GM21717 (cell line): ENCODE data around the gene URI1.

ENCODE experiments used
- ATAC-seq: cut with Tn5 transposase; IDR thresholded peaks from one replicate; pipeline ENCODE4 v1.9.1; 2021; ENCODE audit warnings: mild to moderate bottlenecking, moderate library complexity; ENCODE audit not compliant: unreplicated experiment

Gene URI1

GRCh38 chr19:29971002-29971401, 29.0 kb downstream of the URI1 start:
- ATAC-seq: no peak

DNA sequence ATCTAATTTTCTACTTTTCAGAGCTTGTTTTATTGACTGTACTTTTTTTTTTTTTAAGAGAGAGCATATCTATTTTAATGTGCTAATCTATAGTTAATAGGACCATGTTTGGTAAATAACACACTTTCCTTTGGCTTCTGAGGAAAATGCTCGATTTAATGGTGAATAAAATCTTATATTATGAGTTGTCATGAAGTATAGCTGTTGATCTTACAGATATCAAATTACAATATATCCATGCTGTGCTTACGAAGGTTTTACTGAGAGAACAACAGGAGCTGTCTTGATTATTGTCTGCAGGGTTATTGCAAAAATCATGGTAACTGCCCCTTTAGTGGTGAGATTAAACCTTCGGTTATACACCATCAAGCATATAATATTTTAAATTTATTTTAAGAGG, 29.6 kb downstream of the URI1 start:
- ATAC-seq: no peak

DNA sequence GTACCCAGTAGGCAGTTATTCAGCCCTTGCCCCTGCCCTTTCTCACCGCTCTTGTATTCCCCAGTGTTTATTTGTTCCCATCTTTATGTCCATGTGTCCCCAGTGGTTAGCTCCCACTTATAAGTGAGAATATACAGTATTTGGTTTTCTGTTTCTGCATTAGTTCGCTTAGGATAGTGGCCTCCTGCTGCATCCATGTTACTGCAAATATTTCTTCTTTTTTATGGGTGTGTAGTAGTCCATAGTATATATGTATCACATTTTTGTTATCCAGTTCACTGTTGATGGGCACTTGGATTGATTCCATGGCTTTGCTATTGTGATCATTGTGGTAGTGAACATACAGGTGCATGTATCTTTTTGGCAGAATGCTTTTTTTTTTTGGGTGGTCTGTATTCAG, 32.7 kb downstream of the URI1 start:
- ATAC-seq: no peak

DNA sequence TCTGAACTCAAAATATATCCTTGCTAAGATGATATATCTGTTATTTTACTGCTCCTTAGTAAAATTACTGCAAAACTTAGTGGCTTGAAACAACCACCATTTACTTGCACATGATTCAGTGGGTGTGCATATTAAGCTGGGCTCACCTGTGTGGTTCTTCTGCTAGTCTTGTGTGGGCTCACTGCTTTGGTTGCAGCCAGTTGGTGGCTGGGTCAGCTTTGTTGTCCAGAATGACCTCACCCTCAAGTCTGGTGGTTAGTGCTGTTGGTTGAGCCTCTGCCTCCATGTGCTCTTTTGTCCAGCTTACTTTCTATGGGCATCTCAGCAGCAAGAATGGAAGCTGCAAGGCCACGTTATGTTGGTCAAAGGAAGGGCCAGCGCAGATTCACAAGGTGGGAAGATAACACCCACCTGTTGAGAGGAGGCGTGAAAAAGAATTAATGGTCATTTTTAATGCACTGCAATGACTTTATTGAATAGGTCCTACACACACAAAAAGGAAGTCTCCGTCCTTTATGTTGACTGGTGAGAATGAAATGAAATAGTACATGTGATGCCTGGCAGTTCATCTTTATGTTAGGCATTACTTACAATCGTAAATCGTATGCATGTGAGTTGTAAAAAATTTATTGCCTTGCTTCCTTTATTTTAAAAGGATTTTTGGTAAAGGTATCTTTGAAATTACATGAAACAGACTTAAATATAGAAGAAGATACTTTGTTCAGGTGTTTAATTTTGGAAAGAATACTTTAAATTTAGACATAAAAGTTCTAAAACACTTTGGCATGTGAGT, 34.3 kb downstream of the URI1 start:
- no peak for ATAC-seq

DNA sequence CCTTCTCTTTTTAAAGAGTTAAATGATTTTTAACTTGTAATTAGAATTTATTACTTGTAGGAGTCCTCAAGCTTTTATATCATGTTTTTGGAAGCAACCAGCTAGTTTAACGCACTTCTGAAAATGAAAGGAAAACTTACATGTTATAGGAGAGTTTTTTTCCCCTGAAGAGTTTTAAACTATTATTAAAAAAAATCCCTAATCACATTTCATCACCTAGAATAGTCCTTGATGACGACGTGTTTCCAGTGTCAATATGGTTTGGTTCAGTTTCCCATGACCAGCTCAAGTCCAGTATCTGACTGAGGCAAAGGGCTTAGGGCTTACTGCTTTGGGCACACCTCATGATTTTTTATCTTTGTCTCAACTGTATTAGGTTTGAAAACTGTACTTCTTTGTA, 36.0 kb downstream of the URI1 start:
- no peak for ATAC-seq

- no peak for ATAC-seq
Observed at GRCh38 chr19:29983568-29983967, 41.5 kb downstream of the URI1 start.

DNA sequence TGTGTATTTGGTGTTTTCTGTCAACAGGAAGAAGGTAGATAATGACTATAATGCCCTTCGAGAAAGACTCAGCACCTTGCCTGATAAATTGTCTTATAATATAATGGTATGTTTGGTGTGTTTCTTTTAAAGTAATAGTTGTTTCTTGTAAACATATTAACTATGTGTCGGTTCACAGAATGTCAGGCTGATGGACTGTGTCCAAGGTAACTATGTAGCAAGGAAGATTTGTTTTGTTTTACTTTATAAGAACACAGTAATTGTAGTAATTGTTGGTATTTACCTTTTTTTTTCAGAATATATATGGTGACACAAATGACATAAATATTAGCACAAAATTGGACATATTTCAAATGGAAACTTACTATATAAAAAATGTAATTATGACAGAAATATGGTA, 43.2 kb downstream of the URI1 start:
- no peak for ATAC-seq

- ATAC-seq: no peak
Observed at GRCh38 chr19:29988351-29988750, 46.3 kb downstream of the URI1 start.

GRCh38 chr19:29992233-29992867, 50.3 kb downstream of the URI1 start:
- no peak for ATAC-seq

- no peak for ATAC-seq
Observed at GRCh38 chr19:29999490-29999889, 57.5 kb downstream of the URI1 start.

DNA sequence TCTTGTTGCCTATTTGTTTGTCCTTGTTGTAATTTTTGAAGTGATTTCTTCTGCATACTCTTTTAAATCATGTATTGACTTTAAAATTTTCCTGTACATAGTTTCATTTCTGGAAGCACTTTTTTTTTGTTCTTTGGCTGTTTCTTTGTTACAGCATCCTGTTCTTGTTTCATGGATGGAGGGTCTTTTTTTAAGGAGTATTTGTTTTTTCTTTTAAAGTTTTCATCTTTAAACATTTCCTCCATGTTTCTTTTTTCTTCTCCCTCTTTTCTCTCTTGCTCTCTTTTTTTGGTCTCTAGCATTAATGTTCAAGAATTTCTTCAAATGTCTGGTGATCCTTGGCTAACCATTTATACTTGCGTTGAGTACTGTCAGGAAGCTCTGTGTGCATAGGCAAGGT, 58.8 kb downstream of the URI1 start:
- no peak for ATAC-seq

GRCh38 chr19:30001301-30001700, 59.3 kb downstream of the URI1 start:
- ATAC-seq: no peak

DNA sequence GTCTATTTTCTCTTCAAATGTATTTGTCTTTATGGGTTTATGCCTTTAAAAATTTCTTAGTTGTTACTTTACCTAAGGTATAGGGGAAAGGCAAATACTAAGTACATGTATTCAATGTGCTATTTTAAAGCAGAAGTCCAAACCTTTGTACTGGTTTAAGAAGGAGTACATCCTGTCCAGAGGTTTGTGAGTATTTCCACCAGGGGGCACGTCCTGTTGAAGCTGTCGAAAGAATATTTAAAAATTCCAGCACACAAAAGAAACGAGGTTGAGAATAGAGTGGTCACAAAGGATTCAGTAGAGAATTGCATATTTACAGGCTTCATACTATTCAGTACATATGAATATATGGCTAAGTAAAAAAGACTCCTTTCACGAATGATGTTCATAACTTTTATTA, 59.8 kb downstream of the URI1 start:
- no peak for ATAC-seq

GRCh38 chr19:30003866-30004265, 61.8 kb downstream of the URI1 start:
- ATAC-seq: no peak

- ATAC-seq: no peak
Observed at GRCh38 chr19:30004403-30004802, 62.4 kb downstream of the URI1 start.

GRCh38 chr19:30006207-30006606, 64.2 kb downstream of the URI1 start:
- ATAC-seq: no peak

DNA sequence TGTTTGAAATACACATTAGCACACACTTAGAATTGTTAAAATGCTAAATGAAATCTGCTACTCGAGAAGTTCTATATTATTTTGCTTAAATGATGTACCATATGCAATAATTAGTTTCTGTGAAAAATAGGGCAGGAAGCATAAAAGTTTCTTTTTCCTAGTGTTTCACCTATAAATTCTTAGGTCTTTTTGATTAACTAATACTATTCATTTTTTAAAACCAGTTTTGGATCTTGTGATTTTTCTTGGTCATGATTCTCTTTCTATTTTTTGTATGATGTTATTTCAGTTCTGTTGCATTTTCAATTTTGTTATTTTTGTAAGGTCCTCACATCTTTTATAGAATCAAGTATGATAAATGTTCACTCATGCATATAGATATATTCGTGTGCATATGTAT, 66.1 kb downstream of the URI1 start:
- no peak for ATAC-seq

DNA sequence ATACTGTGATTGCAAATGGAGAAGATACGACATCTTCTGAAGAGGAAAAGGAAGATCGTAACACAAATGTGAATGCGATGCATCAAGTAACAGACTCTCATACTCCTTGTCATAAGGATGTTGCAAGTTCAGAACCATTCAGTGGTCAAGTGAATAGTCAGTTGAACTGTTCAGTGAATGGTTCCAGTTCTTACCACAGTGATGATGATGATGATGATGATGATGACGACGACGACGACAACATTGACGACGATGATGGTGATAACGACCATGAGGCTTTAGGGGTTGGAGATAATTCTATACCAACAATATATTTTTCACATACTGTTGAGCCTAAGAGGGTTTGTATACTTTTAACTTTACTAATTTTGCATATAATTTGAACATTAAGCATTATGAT, 67.0 kb downstream of the URI1 start:
- ATAC-seq: no peak

DNA sequence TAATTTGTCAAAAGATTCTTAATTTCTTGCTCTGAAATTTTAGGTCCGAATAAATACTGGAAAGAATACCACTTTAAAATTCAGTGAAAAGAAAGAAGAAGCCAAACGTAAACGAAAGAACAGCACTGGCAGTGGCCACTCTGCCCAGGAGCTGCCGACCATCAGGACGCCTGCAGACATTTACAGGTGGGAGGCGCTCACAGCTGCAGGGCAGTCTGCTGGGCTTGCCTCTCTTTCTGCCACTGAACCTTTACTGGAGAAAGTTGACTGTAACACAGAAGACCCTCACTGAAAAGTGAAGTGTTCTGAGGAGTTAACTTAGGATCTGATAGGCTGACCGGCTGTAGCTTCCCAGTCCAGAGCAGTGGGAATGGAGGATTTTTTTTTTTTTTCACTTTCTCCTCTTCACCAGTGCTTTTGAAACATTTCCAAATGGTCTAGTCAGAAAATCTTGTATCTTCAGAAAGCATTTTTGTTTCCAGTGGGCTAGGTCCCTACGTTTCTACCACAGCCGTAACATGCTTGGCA, 69.1 kb downstream of the URI1 start:
- no peak for ATAC-seq

GRCh38 chr19:30014770-30015169, 72.7 kb downstream of the URI1 start:
- ATAC-seq: no peak

DNA sequence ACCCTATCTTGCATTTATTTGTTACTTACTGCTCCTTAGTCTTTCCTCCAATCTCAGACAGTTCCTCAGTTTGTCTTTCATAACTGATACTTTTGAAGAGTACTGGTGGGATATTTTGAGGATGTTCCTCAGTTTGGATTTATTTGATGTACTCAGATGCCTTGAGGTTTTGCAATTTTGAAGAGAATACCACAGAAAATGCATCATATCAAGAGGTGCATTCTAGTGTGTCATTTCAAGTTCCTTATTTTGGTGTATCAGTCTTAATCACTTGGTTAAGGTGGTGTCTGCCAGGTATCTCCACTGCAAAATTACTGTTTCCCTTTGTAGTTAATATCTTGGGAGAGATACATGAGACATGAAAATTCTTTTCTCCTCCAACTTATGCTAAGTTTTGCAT, 75.1 kb downstream of the URI1 start:
- ATAC-seq: peak; percentile 61

- ATAC-seq: no peak
Observed at GRCh38 chr19:30020189-30020588, 78.2 kb downstream of the URI1 start.
